Measurements from ENCODE around the gene PCNX1.
"Not testable (repeated sequence)": the region's sequence is repeated elsewhere in the genome, so short reads cannot be mapped to it uniquely, and the experiment has no call there.

The PCNX1 gene

DNA sequence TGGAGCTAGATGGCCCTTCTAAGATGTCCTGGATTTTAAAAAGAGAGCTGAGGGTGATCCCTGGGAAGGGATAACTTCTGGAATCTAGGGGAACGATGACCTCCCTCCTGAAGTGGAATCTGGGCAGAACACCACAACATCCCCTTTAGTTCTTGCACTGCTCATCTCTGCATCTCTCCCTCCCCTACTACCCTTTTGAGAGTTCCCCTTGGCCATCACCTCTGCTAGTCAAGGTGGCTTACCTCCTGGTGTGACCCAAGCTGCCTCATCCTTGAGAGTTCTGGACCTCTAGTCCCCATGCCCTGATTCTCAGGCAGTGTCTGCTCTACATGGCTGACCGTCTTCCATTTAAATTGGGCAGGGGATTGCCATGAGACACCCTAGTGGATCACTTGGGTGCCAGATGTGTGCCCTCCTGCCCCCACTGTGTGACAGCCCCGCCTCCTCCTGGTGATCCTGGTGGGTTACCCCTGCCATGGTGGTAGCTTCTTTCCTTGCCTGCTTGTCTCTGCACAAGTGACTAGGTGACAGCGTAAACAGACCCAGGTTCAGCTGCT is 216.4 kb downstream of the PCNX1 start:
- in situ Hi-C loops (cut with HindIII; ENCODE audit: low sequenced_read_pairs), result no loop called here
- no peak overlapping the region for H3K4me3 ChIP-seq (ENCODE audit: low read depth, low read length)
- DNase-seq (ENCODE audit: low read depth), result no peak
- TF ChIP-seq, protein P1, sequence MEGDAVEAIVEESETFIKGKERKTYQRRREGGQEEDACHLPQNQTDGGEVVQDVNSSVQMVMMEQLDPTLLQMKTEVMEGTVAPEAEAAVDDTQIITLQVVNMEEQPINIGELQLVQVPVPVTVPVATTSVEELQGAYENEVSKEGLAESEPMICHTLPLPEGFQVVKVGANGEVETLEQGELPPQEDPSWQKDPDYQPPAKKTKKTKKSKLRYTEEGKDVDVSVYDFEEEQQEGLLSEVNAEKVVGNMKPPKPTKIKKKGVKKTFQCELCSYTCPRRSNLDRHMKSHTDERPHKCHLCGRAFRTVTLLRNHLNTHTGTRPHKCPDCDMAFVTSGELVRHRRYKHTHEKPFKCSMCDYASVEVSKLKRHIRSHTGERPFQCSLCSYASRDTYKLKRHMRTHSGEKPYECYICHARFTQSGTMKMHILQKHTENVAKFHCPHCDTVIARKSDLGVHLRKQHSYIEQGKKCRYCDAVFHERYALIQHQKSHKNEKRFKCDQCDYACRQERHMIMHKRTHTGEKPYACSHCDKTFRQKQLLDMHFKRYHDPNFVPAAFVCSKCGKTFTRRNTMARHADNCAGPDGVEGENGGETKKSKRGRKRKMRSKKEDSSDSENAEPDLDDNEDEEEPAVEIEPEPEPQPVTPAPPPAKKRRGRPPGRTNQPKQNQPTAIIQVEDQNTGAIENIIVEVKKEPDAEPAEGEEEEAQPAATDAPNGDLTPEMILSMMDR (IDR thresholded peaks at IDR 0.05; ENCODE audit: low read depth, low read length, missing control alignments), result no peak

DNA sequence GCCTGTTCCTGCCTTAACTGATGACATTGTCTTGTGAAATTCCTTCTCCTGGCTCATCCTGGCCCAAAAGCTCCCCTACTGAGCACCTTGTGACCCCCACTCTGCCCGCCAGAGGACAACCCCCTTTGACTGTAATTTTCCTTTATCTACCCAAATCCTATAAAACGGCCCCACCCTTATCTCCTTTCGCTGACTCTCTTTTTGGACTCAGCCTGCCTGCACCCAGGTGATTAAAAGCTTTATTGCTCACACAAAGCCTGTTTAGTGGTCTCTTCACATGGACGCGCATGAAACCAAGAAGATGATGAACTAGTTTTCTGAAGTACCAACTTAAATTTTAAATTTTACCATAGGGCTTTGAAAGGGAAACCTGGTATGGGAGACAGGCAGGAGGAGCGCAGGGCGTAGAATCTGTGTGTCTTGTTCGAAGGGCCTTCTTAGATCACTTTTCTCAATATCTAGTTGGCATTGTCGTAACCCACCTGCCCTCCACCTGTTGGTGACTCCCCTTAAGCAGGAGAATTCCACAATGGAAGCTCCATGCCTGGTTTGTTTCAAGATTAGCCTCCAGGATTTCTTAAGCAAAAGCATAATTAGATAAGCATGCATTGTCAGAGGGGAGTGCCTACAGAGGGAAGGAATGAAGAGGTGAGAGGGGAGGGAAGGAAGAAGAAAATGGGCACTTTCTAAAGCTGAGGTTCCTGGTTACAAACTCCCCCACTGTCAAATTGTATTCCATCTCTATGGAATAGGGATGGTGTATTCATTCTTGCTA is 222.6 kb downstream of the PCNX1 start:
- in situ Hi-C loops (cut with HindIII; ENCODE audit: low sequenced_read_pairs); H3K4me3 ChIP-seq (ENCODE audit: low read depth, low read length); DNase-seq (ENCODE audit: low read depth): not testable (repeated sequence)

DNA sequence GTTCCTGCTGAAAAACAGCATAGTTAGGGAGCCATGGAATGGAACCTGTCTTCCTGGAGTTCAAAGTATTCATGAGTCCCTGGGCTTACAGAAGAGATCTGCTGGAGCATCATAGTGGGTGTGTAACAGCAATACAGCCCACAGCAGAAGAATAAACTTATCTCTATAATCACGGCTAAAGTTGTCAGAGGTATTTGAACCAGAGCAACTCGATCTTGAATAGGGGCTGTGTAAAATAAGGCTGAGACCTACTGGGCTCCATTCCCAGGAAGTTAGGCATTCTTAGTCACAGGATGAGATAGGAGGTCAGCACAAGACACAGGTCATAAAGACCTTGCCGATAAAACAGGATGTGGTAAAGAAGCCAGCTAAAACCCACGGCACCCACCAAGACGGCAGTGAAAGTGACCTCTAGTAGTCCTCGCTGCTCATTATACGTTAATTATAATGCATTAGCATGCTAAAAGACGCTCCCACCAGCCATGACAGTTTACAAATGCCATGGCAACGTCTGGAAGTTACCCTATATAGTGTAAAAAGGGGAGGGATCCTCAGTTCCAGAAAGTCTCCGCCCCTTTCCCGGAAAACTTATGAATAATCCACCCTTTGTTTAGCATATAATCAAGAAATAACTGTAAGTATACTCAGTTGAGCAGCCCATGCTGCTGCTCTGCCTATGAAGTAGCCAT is 223.4 kb downstream of the PCNX1 start:
- TF ChIP-seq, protein P1 (IDR thresholded peaks at IDR 0.05; ENCODE audit: low read depth, low read length, missing control alignments), result no peak
- no peak overlapping the region for H3K4me3 ChIP-seq (ENCODE audit: low read depth, low read length)
- peak; percentile 65 for DNase-seq (ENCODE audit: low read depth)
- in situ Hi-C loops (cut with HindIII; ENCODE audit: low sequenced_read_pairs), result no loop called here

DNA sequence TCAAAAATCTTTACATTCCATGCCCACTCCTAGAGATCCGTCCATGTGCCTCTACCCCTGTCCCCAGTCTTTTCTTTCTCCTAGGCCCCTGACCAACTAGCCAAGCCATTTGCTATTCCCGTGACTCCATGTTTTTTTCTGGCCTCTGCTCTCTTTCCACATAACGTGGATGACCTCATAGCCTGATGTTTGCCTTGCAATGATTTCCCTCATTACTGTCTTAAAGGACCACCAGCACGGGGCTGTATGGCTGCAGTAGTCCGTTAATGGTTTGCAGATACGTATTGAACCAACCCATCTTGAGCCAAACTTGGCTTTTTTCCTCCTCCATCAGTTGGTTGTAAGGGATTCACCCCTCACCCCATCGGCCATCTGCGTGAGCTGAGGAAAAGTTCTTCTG is 226.0 kb downstream of the PCNX1 start:
- in situ Hi-C loops (cut with HindIII; ENCODE audit: low sequenced_read_pairs), result no loop called here
- DNase-seq (ENCODE audit: low read depth), result no peak
- TF ChIP-seq, protein P1 (IDR thresholded peaks at IDR 0.05; ENCODE audit: low read depth, low read length, missing control alignments), result no peak
- H3K4me3 ChIP-seq (ENCODE audit: low read depth, low read length), result no peak overlapping the region

DNA sequence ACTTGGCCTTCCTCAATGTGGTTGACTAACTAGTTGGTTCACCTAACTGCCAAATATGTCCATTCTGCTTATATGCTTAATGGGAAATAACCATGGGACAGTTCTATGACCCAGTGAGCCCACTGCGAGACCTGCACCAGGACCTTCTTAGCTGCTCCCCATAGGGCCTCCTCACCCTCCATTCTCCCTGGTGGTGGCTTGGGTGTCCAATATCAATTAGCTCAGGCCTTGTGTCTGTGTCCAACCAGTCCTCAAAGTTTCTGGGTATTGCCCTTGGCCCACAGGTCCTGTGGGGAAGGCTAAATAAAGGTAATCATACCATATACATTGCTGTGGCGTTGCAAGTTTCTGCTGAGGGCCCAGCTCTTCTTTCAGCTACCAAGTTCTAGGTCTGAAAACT is 228.2 kb downstream of the PCNX1 start:
- H3K4me3 ChIP-seq (ENCODE audit: low read depth, low read length), result no peak overlapping the region
- in situ Hi-C loops (cut with HindIII; ENCODE audit: low sequenced_read_pairs), result no loop called here
- no peak for DNase-seq (ENCODE audit: low read depth)
- TF ChIP-seq, protein P1 (IDR thresholded peaks at IDR 0.05; ENCODE audit: low read depth, low read length, missing control alignments), result no peak

DNA sequence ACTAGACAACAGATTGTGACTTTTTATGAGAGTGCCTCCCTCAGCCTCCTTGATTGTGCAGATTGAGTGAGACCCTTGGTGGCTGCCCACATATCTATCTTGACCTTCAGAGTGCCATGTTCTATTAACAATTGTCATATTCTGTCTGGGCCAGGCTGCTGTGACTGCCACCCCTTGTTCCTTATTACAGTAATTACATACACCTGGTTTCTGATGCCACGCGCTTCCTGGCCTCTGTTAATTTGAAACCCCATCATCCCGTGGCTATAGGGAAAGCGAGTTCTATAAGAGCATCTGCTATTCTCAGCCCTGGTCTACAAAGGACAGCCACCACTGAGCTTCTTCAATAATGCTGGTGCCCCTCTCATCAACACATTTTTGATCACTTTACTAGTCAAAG is 228.7 kb downstream of the PCNX1 start:
- TF ChIP-seq, protein P1 (IDR thresholded peaks at IDR 0.05; ENCODE audit: low read depth, low read length, missing control alignments), result no peak
- in situ Hi-C loops (cut with HindIII; ENCODE audit: low sequenced_read_pairs), result no loop called here
- no peak for DNase-seq (ENCODE audit: low read depth)
- H3K4me3 ChIP-seq (ENCODE audit: low read depth, low read length), result no peak overlapping the region
